Measurements from ENCODE around the gene ISM2. TPM values are rescaled to one million over a fixed set of nuclear protein-coding genes. Genes with fewer than 3 reads are reported as not detected.
A peak's percentile ranks its signal among the peaks of the same experiment; 100 is the strongest.

The ISM2 gene
- total RNA-seq, 4 donors from 2014 or later = 0.33 TPM; not detected in 3

GRCh38 chr14:77503138-77503537 is 4.5 kb upstream of the ISM2 start:
- no peak for DNase-seq (ENCODE audit: extremely low spot score)
- Histone ChIP-seq H3K27ac (replicated peaks in 1 of 4) (no peak overlapping the region), H3K27me3 (peaks cover 3 to 23% (median 9%) of the 10 kb centered on the region in 4 donors), H3K4me1 (peaks cover 3 to 14% (median 14%) of the 10 kb centered on the region in 4 donors), H3K4me3 (no peak overlapping the region), H3K36me3 (peaks cover 0 to 14% (median 8%) of the 10 kb centered on the region in 4 donors), H3K9me3 (peaks cover 0 to 6% (median 0%) of the 10 kb centered on the region in 4 donors)
- TF ChIP-seq EP300 (IDR thresholded peaks at IDR 0.05) (no peak), POLR2A (IDR thresholded peaks at IDR 0.05; ENCODE audit: low read depth) (no peak), CTCF (IDR thresholded peaks at IDR 0.05) (no peak), POLR2AphosphoS5 (IDR thresholded peaks at IDR 0.05) (no peak)
- 95% methylated on average over 5 of the region's 5 CpGs for WGBS
- intact Hi-C loops (cut with DNase I) = no loop called here

- DNase-seq (ENCODE audit: extremely low spot score) = no peak
- H3K4me1 ChIP-seq = peaks cover 7 to 20% (median 18%) of the 10 kb centered on the region in 4 donors
- H3K36me3 ChIP-seq = peaks cover 0 to 5% (median 2%) of the 10 kb centered on the region in 4 donors
- WGBS = 80% methylated on average over 11 of the region's 11 CpGs
- TF ChIP-seq EP300 (IDR thresholded peaks at IDR 0.05) (no peak), POLR2AphosphoS5 (IDR thresholded peaks at IDR 0.05) (no peak), CTCF (IDR thresholded peaks at IDR 0.05) (no peak), POLR2A (IDR thresholded peaks at IDR 0.05; ENCODE audit: low read depth) (no peak)
- intact Hi-C loops (cut with DNase I) = no loop called here
- no peak overlapping the region for H3K27ac ChIP-seq (replicated peaks in 1 of 4)
- H3K27me3 ChIP-seq = peaks cover 6 to 32% (median 13%) of the 10 kb centered on the region in 4 donors
- H3K4me3 ChIP-seq = no peak overlapping the region
- H3K9me3 ChIP-seq = peaks cover 0 to 6% (median 0%) of the 10 kb centered on the region in 4 donors
Observed at GRCh38 chr14:77502109-77502782, 3.6 kb upstream of the ISM2 start.

GRCh38 chr14:77498984-77499527 is 440 bp upstream of the ISM2 start:
- Histone ChIP-seq H3K4me3 (peak overlapping the region; percentile 54 to 60 (median 58)), H3K4me1 (peaks cover 7 to 23% (median 18%) of the 10 kb centered on the region in 4 donors), H3K9me3 (peaks cover 0 to 6% (median 0%) of the 10 kb centered on the region in 4 donors), H3K36me3 (no peaks in the 10 kb centered on the region), H3K27ac (replicated peaks in 1 of 4) (no peak overlapping the region), H3K27me3 (peaks cover 6 to 47% (median 13%) of the 10 kb centered on the region in 4 donors)
- WGBS = 38% methylated on average over 8 of the region's 53 CpGs
- TF ChIP-seq POLR2A (IDR thresholded peaks at IDR 0.05; ENCODE audit: low read depth) = no peak
- no peak for TF ChIP-seq EP300 (IDR thresholded peaks at IDR 0.05)
- no peak for TF ChIP-seq POLR2AphosphoS5 (IDR thresholded peaks at IDR 0.05)
- no peak for TF ChIP-seq CTCF (IDR thresholded peaks at IDR 0.05)
- intact Hi-C loops (cut with DNase I) = no loop called here
- DNase-seq (ENCODE audit: extremely low spot score) = no peak

GRCh38 chr14:77495334-77495733 is 3.3 kb downstream of the ISM2 start:
- Histone ChIP-seq H3K36me3 (no peaks in the 10 kb centered on the region), H3K4me3 (no peak overlapping the region), H3K27me3 (peaks cover 6 to 46% (median 13%) of the 10 kb centered on the region in 4 donors), H3K27ac (replicated peaks in 1 of 4) (no peak overlapping the region), H3K4me1 (peaks cover 7 to 23% (median 18%) of the 10 kb centered on the region in 4 donors), H3K9me3 (no peaks in the 10 kb centered on the region)
- TF ChIP-seq CTCF (IDR thresholded peaks at IDR 0.05) = no peak
- no peak for TF ChIP-seq POLR2AphosphoS5 (IDR thresholded peaks at IDR 0.05)
- TF ChIP-seq POLR2A (IDR thresholded peaks at IDR 0.05; ENCODE audit: low read depth) = no peak
- TF ChIP-seq EP300 (IDR thresholded peaks at IDR 0.05) = no peak
- DNase-seq (ENCODE audit: extremely low spot score) = no peak
- intact Hi-C loops (cut with DNase I) = no loop called here
- WGBS = 60% methylated on average over 7 of the region's 7 CpGs

Measured in esophagus muscularis mucosa (tissue), 4 donors.